ENCODE data around the gene PCDHGB4.
"Not testable (repeated sequence)": the region's sequence is repeated elsewhere in the genome, so short reads cannot be mapped to it uniquely, and the experiment has no call there.

PCDHGB4 gene

DNA sequence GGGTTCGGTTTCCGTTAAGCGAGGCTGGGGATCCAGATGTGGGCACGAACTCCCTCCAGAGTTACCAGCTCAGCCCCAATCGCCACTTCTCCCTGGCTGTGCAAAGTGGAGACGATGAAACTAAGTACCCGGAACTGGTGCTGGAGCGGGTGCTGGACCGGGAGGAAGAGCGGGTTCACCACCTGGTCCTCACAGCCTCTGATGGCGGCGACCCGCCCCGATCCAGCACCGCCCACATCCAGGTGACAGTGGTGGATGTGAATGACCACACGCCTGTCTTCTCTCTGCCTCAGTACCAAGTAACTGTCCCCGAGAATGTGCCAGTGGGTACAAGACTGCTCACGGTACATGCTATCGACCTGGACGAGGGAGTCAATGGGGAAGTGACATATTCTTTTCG is 4.2 kb upstream of the PCDHGB4 start:
- DNase-seq (ENCODE audit: low spot score), result no peak
- TF ChIP-seq, protein P1, sequence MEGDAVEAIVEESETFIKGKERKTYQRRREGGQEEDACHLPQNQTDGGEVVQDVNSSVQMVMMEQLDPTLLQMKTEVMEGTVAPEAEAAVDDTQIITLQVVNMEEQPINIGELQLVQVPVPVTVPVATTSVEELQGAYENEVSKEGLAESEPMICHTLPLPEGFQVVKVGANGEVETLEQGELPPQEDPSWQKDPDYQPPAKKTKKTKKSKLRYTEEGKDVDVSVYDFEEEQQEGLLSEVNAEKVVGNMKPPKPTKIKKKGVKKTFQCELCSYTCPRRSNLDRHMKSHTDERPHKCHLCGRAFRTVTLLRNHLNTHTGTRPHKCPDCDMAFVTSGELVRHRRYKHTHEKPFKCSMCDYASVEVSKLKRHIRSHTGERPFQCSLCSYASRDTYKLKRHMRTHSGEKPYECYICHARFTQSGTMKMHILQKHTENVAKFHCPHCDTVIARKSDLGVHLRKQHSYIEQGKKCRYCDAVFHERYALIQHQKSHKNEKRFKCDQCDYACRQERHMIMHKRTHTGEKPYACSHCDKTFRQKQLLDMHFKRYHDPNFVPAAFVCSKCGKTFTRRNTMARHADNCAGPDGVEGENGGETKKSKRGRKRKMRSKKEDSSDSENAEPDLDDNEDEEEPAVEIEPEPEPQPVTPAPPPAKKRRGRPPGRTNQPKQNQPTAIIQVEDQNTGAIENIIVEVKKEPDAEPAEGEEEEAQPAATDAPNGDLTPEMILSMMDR (IDR thresholded peaks at IDR 0.05; ENCODE audit: extremely low read depth, insufficient read depth, missing control alignments), result no peak
- in situ Hi-C loops (cut with MboI; ENCODE audit: low pct_unique_long_range_greater_than_20kb, low sequenced_read_pairs, unreplicated experiment), result no loop called here

GRCh38 chr5:141384471-141385267 is 2.8 kb upstream of the PCDHGB4 start:
- TF ChIP-seq, protein P1 (IDR thresholded peaks at IDR 0.05; ENCODE audit: extremely low read depth, insufficient read depth, missing control alignments), result no peak
- no peak for DNase-seq (ENCODE audit: low spot score)
- in situ Hi-C loops (cut with MboI; ENCODE audit: low pct_unique_long_range_greater_than_20kb, low sequenced_read_pairs, unreplicated experiment), result no loop called here

- in situ Hi-C loops (cut with MboI; ENCODE audit: low pct_unique_long_range_greater_than_20kb, low sequenced_read_pairs, unreplicated experiment), result no loop called here
- TF ChIP-seq, protein P1 (IDR thresholded peaks at IDR 0.05; ENCODE audit: extremely low read depth, insufficient read depth, missing control alignments), result no peak
- DNase-seq (ENCODE audit: low spot score), result no peak
These were observed 1.2 kb downstream of the PCDHGB4 start for GRCh38 chr5:141388661-141389060.

DNA sequence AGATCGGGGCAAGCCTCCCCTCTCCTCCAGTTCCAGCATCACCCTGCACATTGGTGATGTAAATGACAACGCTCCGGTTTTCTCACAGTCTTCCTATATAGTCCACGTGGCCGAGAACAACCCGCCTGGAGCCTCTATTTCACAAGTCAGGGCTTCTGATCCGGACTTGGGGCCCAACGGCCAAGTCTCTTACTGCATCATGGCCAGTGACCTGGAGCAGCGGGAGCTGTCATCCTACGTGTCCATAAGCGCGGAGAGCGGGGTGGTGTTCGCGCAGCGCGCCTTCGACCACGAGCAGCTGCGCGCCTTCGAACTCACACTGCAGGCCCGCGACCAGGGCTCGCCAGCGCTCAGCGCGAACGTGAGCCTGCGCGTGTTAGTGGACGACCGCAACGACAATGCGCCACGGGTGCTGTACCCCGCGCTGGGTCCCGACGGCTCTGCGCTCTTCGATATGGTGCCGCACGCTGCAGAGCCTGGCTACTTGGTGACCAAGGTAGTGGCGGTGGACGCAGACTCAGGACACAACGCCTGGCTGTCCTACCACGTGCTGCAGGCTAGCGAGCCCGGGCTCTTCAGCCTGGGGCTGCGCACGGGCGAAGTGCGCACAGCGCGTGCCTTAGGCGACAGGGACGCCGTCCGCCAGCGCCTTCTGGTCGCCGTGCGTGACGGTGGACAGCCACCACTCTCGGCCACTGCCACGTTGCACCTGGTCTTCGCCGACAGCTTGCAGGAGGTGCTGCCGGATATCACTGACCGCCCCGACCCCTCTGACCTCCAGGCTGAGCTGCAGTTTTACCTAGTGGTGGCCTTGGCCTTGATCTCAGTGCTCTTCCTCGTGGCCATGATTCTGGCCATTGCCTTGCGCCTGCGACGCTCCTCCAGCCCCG is 1.9 kb downstream of the PCDHGB4 start:
- TF ChIP-seq, protein P1 (IDR thresholded peaks at IDR 0.05; ENCODE audit: extremely low read depth, insufficient read depth, missing control alignments), result no peak
- DNase-seq (ENCODE audit: low spot score), result no peak
- in situ Hi-C loops (cut with MboI; ENCODE audit: low pct_unique_long_range_greater_than_20kb, low sequenced_read_pairs, unreplicated experiment), result no loop called here

DNA sequence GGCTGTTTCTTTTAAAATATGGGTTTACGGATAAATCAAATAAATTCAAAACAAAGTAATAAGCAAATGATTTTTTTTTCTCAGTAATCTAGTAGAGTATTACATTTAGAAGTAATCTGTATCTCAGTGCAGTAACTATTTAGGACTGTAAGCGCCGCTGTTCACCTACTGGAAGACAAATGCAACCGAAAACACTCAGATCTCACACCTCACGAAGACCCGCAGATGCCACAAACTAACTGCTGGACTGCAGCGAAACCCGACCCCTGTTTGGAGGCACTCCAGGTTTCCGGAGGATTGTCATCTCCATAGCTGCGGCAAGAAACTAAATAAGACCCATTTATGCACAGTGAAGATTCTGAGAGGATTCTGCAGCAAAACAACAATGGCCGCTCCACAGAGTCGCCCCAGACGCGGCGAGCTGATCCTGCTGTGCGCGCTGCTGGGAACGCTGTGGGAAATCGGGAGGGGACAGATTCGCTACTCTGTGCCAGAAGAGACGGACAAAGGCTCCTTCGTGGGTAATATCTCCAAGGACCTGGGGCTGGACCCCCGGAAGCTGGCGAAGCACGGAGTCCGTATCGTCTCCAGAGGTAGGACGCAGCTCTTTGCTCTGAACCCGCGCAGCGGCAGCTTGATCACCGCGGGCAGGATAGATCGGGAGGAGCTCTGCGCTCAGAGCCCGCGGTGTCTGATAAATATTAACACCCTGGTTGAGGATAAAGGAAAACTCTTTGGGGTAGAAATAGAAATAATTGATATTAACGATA is 5.1 kb downstream of the PCDHGB4 start, which contains the start of gene PCDHGA8:
TSS of gene PCDHGA8 (plus strand) at position 205 of the 770 bp plus-strand sequence. CDS start at position 386, 181 bp downstream.
- in situ Hi-C loops (cut with MboI; ENCODE audit: low pct_unique_long_range_greater_than_20kb, low sequenced_read_pairs, unreplicated experiment), result no loop called here
- no peak for DNase-seq (ENCODE audit: low spot score)
- TF ChIP-seq, protein P1 (IDR thresholded peaks at IDR 0.05; ENCODE audit: extremely low read depth, insufficient read depth, missing control alignments), result no peak

DNA sequence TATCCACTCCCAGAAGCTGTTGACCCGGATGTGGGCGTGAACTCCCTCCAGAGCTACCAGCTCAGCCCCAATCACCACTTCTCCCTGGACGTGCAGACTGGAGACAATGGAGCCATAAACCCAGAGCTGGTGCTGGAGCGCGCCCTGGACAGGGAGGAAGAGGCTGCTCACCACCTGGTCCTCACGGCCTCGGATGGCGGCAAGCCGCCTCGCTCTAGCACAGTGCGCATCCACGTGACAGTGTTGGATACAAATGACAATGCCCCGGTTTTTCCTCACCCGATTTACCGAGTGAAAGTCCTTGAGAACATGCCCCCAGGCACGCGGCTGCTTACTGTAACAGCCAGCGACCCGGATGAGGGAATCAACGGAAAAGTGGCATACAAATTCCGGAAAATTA is 5.8 kb downstream of the PCDHGB4 start:
- in situ Hi-C loops (cut with MboI; ENCODE audit: low pct_unique_long_range_greater_than_20kb, low sequenced_read_pairs, unreplicated experiment), result no loop called here
- TF ChIP-seq, protein P1 (IDR thresholded peaks at IDR 0.05; ENCODE audit: extremely low read depth, insufficient read depth, missing control alignments), result no peak
- DNase-seq (ENCODE audit: low spot score), result no peak

DNA sequence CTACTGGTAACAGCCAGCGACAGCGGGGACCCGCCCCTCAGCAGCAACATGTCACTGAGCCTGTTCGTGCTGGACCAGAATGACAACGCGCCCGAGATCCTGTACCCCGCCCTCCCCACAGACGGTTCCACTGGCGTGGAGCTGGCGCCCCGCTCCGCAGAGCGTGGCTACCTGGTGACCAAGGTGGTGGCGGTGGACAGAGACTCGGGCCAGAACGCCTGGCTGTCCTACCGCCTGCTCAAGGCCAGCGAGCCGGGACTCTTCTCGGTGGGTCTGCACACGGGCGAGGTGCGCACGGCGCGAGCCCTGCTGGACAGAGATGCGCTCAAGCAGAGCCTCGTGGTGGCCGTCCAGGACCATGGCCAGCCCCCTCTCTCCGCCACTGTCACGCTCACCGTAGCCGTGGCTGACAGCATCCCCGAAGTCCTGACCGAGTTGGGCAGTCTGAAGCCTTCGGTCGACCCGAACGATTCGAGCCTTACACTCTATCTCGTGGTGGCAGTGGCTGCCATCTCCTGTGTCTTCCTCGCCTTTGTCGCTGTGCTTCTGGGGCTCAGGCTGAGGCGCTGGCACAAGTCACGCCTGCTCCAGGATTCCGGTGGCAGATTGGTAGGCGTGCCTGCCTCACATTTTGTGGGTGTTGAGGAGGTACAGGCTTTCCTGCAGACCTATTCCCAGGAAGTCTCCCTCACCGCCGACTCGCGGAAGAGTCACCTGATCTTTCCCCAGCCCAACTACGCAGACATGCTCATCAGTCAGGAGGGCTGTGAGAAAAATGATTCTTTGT is 7.1 kb downstream of the PCDHGB4 start:
- in situ Hi-C loops (cut with MboI; ENCODE audit: low pct_unique_long_range_greater_than_20kb, low sequenced_read_pairs, unreplicated experiment); DNase-seq (ENCODE audit: low spot score): not testable (repeated sequence)

Measured in GM13977 (cell line).